ENCODE results near the gene LYSMD1.
"Not testable (repeated sequence)": the region's sequence is repeated elsewhere in the genome, so short reads cannot be mapped to it uniquely, and the experiment has no call there.

LYSMD1 gene

GRCh38 chr1:151210830-151211229 lies 45.1 kb upstream of the LYSMD1 start (continued):
- TF ChIP-seq SCRT1 (tag by site-specific recombination; IDR thresholded peaks at IDR 0.05; ENCODE audit: borderline replicate concordance), result no peak
- no peak for TF ChIP-seq ZNF274 (IDR thresholded peaks at IDR 0.05; ENCODE audit: low read length)
- TF ChIP-seq ZNF274 (tag by site-specific recombination; IDR thresholded peaks at IDR 0.05; ENCODE audit: borderline replicate concordance), result no peak

GRCh38 chr1:151205381-151205965 lies 39.8 kb upstream of the LYSMD1 start:
- TF ChIP-seq ZNF121 (tag by site-specific recombination; IDR thresholded peaks at IDR 0.05), result peak; percentile 66; the same call in 1 of the 2 replicates
- CTCF ChIA-PET, result interaction anchor here (0.6 to 1.1 kb wide), 2 partner anchors 8 to 21 kb away, joined by 3 read pairs; no protein-coding TSS in a partner anchor
- H3K9me3 ChIP-seq (ENCODE audit: control insufficient read depth, insufficient read depth, low read depth, low read length); POLR2A ChIA-PET; H3K27ac ChIP-seq (ENCODE audit: extremely low read depth, low read depth, low read length); H3K4me1 ChIP-seq (ENCODE audit: control insufficient read depth, insufficient read depth, low read length); H3K4me3 ChIP-seq (ENCODE audit: low read depth, low read length): not testable (repeated sequence)
- peaks cover 54 to 70% of the 10 kb centered on the region in 2 experiments for H3K36me3 ChIP-seq (ENCODE audit: control insufficient read depth in 2 of 2, insufficient read depth in 1 of 2, low read length in 2 of 2)

- Histone ChIP-seq H3K4me3 (ENCODE audit: low read depth, low read length) (peak overlapping the region; percentile 94), H3K36me3 (ENCODE audit: control insufficient read depth in 2 of 2, insufficient read depth in 1 of 2, low read length in 2 of 2) (peaks cover 20 to 32% of the 10 kb centered on the region in 2 experiments; a peak in 2 of 3 replicates), H3K4me1 (ENCODE audit: control insufficient read depth, insufficient read depth, low read length) (peaks cover 8% of the 10 kb centered on the region), H3K27ac (ENCODE audit: extremely low read depth, low read depth, low read length) (peak overlapping the region; percentile 80), H3K9me3 (ENCODE audit: control insufficient read depth, insufficient read depth, low read depth, low read length) (no peaks in the 10 kb centered on the region)
- CTCF ChIA-PET, result interaction anchor here (0.6 to 2.4 kb wide), 3 partner anchors 27 to 946 kb away, joined by 3 to 11 read pairs (median 4); no protein-coding TSS in a partner anchor
- POLR2A ChIA-PET, result interaction anchor here (0.5 to 2.2 kb wide), 7 partner anchors 10 to 302 kb away, joined by 3 to 9 read pairs (median 4); partner anchors contain the start of genes PSMD4 and VPS72
- peak; percentile 18; the same call in 1 of the 2 replicates for TF ChIP-seq ZBTB17 (tag by site-specific recombination; IDR thresholded peaks at IDR 0.05)
- peak; percentile 66 for TF ChIP-seq ZNF394 (tag by site-specific recombination; IDR thresholded peaks at IDR 0.05; ENCODE audit: borderline replicate concordance)
- 0 out of 2 replicates have a peak, but pooled peaks have one; percentile 8 for TF ChIP-seq ZFHX2 (tag by site-specific recombination; conservative IDR thresholded peaks at IDR 0.05)
- TF ChIP-seq ZEB2 (tag by site-specific recombination; IDR thresholded peaks at IDR 0.05), result no peak
- TF ChIP-seq GLIS1 (tag by site-specific recombination; IDR thresholded peaks at IDR 0.05), result no peak
- TF ChIP-seq PATZ1 (tag by site-specific recombination; IDR thresholded peaks at IDR 0.05), result peak; percentile 72
- no peak for TF ChIP-seq ZNF48 (tag by site-specific recombination; IDR thresholded peaks at IDR 0.05)
- no peak for TF ChIP-seq WT1 (tag by site-specific recombination; IDR thresholded peaks at IDR 0.05)
- peak; percentile 41; the same call in 1 of the 2 replicates for TF ChIP-seq ZNF366 (tag by site-specific recombination; conservative IDR thresholded peaks at IDR 0.05)
- TF ChIP-seq ZNF146 (tag by site-specific recombination; IDR thresholded peaks at IDR 0.05), result no peak
- TF ChIP-seq ZNF521 (tag by site-specific recombination; IDR thresholded peaks at IDR 0.05), result no peak
- TF ChIP-seq PRDM1 (tag by site-specific recombination; IDR thresholded peaks at IDR 0.05), result no peak; the same call in none of the 2 replicates
- 0 out of 2 replicates have a peak, but pooled peaks have one; percentile 5 for TF ChIP-seq ZNF660 (tag by site-specific recombination; IDR thresholded peaks at IDR 0.05)
- TF ChIP-seq ZNF558 (tag by site-specific recombination; IDR thresholded peaks at IDR 0.05), result 0 out of 2 replicates have a peak, but pooled peaks have one; percentile 16
- TF ChIP-seq ZNF350 (tag by site-specific recombination; IDR thresholded peaks at IDR 0.05), result no peak
- peak; percentile 52 for TF ChIP-seq PRDM10 (tag by site-specific recombination; IDR thresholded peaks at IDR 0.05)
- no peak for TF ChIP-seq IKZF3 (tag by site-specific recombination; IDR thresholded peaks at IDR 0.05)
- TF ChIP-seq ZNF24 (tag by site-specific recombination; IDR thresholded peaks at IDR 0.05), result 0 out of 2 replicates have a peak, but pooled peaks have one; percentile 27
- TF ChIP-seq ZNF670 (tag by site-specific recombination; IDR thresholded peaks at IDR 0.05; ENCODE audit: low read depth), result no peak
- TF ChIP-seq PRDM6 (tag by site-specific recombination; IDR thresholded peaks at IDR 0.05), result no peak
These were observed 34.3 kb upstream of the LYSMD1 start for GRCh38 chr1:151199873-151200581.
